ENCODE results near the gene RAD51B.

DNA sequence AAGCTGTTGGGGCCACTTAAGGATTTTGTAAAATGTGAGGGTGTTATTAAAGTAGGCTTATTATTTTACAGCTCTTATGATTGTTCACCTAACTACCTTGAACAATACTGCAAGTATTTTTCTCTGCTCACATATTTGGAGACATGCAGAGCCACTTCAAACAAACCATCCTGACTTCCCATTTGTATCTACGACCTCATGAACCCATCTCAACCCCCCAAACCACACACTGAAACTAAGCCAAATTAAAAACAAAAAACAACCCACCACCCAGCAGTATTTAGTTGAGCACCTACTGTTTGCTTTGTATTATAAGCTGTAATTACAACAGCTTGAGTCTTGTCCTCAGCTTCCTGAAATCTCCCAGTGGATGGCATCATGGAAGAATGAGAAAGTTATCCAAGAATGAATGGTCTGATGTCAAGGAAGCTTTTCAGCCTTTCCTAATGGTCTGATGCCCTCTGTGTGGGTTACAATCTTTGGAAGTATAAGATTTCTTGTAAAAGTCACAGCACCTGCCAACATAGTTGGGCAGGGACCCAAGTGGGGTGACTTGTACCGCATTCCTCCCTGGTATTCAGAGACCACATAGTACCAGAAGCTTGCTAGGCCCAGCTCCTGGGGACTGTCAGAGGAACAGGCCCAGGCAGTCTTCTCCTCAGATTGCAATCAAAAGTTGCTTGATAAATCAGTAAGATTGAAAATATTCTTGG, 556.6 kb downstream of the RAD51B start:
- TF ChIP-seq POLR2A (IDR thresholded peaks at IDR 0.05; ENCODE audit: low read depth, low read length): no peak
- no peak for TF ChIP-seq SPI1 (IDR thresholded peaks at IDR 0.05; ENCODE audit: low read depth, low read length)
- TF ChIP-seq POLR2AphosphoS5 (IDR thresholded peaks at IDR 0.05; ENCODE audit: low read depth, low read length): no peak
- TF ChIP-seq TAF1 (IDR thresholded peaks at IDR 0.05; ENCODE audit: low read depth, low read length): no peak
- no peak for TF ChIP-seq POU2F2 (IDR thresholded peaks at IDR 0.05; ENCODE audit: low read depth, low read length)

Measured in GM12891 (cell line).